GM23338 (cell line): Measurements from ENCODE around the gene ARHGEF38. TPM values are rescaled to one million over a fixed set of nuclear protein-coding genes. Genes with fewer than 3 reads are reported as not detected.

Source experiments
- ATAC-seq: fragments of 200-7000 bp; cut with Tn5 transposase; 3 replicates; pipeline ENCODE4 v1.9.1; 2020
- DNase-seq: peaks from one replicate; pipeline ENCODE4 v3.0.0-alpha.2; 2015; ENCODE audit warnings: low spot score
- H2AFZ ChIP-seq: fragments of 200-600 bp; sonication (generic); 2 replicates; pipeline ENCODE4 v1.8.0; 2016; ENCODE audit warnings: antibody characterized with exemption, mild to moderate bottlenecking, moderate library complexity
- H3F3A ChIP-seq: fragments of 200-600 bp; sonication (generic); replicated peaks from 2 replicates; pipeline ENCODE4 v1.8.0; 2017; ENCODE audit warnings: antibody characterized with exemption, mixed run types, low read depth
- H3K27ac ChIP-seq: fragments of 200-600 bp; sonication (generic); 2 replicates; pipeline ENCODE4 v1.6.1; 2016; ENCODE audit warnings: low read depth
- H3K27me3 ChIP-seq: fragments of 200-600 bp; sonication (generic); 2 replicates; pipeline ENCODE4 v1.8.0; 2016; ENCODE audit warnings: mild to moderate bottlenecking, mixed run types, moderate library complexity; ENCODE audit not compliant: insufficient read depth
- H3K36me3 ChIP-seq: fragments of 200-600 bp; sonication (generic); 2 replicates; pipeline ENCODE4 v1.8.0; 2016; ENCODE audit warnings: mild to moderate bottlenecking; ENCODE audit not compliant: insufficient read depth
- H3K4me1 ChIP-seq: fragments of 200-600 bp; sonication (generic); 2 replicates; pipeline ENCODE4 v1.8.0; 2016; ENCODE audit warnings: mild to moderate bottlenecking, moderate library complexity; ENCODE audit not compliant: insufficient read depth
- H3K4me2 ChIP-seq: fragments of 200-600 bp; sonication (generic); 2 replicates; pipeline ENCODE4 v1.7.1; 2017; ENCODE audit warnings: mixed run types
- H3K4me3 ChIP-seq: fragments of 200-600 bp; sonication (generic); 2 replicates; pipeline ENCODE4 v1.6.1; 2016; ENCODE audit warnings: mixed run types
- H3K79me2 ChIP-seq: fragments of 200-600 bp; sonication (generic); replicated peaks from 2 replicates; pipeline ENCODE4 v1.8.0; 2017; ENCODE audit warnings: mild to moderate bottlenecking; ENCODE audit not compliant: insufficient read depth
- H3K9me2 ChIP-seq: fragments of 200-600 bp; sonication (generic); 2 replicates; pipeline ENCODE4 v1.8.0; 2017; ENCODE audit not compliant: insufficient read depth
- H4K20me1 ChIP-seq: fragments of 200-600 bp; sonication (generic); replicated peaks from 2 replicates; pipeline ENCODE4 v1.8.0; 2017; ENCODE audit warnings: mild to moderate bottlenecking; ENCODE audit not compliant: insufficient read depth
- H3K27ac Mint-ChIP-seq: 2 replicates; pipeline ENCODE4 v1.8.0; 2020; ENCODE audit warnings: inconsistent platforms, mild to moderate bottlenecking, moderate library complexity, mixed read lengths
- H3K27me3 Mint-ChIP-seq: 3 replicates; pipeline ENCODE4 v1.8.0; 2022; ENCODE audit warnings: low read depth, mild to moderate bottlenecking, moderate library complexity, mixed read lengths, inconsistent platforms; ENCODE audit not compliant: insufficient read depth, poor library complexity
- H3K36me3 Mint-ChIP-seq: 3 replicates; pipeline ENCODE4 v1.8.0; 2021; ENCODE audit warnings: low read depth, mild to moderate bottlenecking, inconsistent platforms, moderate library complexity, mixed read lengths
- H3K4me1 Mint-ChIP-seq: 3 replicates; pipeline ENCODE4 v1.8.0; 2020; ENCODE audit warnings: mild to moderate bottlenecking, inconsistent platforms, mixed read lengths
- H3K4me3 Mint-ChIP-seq: 3 replicates; pipeline ENCODE4 v1.8.0; 2021; ENCODE audit warnings: moderate library complexity, mild to moderate bottlenecking, inconsistent platforms, mixed read lengths
- H3K9me3 Mint-ChIP-seq: 3 replicates; pipeline ENCODE4 v1.8.0; 2020; ENCODE audit warnings: moderate library complexity, mild to moderate bottlenecking, inconsistent platforms, mixed read lengths
- CREB1 ChIP-seq: fragments of 250-450 bp; sonication (Bioruptor Pico); IDR thresholded peaks from 2 replicates; pipeline ENCODE4 v1.5.0; 2020; ENCODE audit warnings: low read depth, mild to moderate bottlenecking, moderate library complexity
- EZH2 ChIP-seq: fragments of 200-600 bp; sonication (generic); IDR thresholded peaks from one replicate; pipeline ENCODE4 v1.8.0; 2017; ENCODE audit warnings: antibody characterized with exemption, mild to moderate bottlenecking, low read depth; ENCODE audit not compliant: unreplicated experiment
- EZH2phosphoT487 ChIP-seq: fragments of 200-600 bp; sonication (generic); IDR thresholded peaks from one replicate; pipeline ENCODE4 v1.8.1; 2018; ENCODE audit warnings: antibody characterized with exemption; ENCODE audit not compliant: unreplicated experiment
- JUNB ChIP-seq: IDR thresholded peaks from one replicate; pipeline ENCODE4 v1.6.1; 2016; ENCODE audit warnings: antibody characterized with exemption; ENCODE audit not compliant: unreplicated experiment
- NANOG ChIP-seq: IDR thresholded peaks from 2 replicates; pipeline ENCODE4 v1.6.1; 2016; ENCODE audit warnings: antibody characterized with exemption, borderline replicate concordance
- POLR2AphosphoS5 ChIP-seq: IDR thresholded peaks from 2 replicates; pipeline ENCODE4 v1.6.1; 2016; ENCODE audit warnings: antibody characterized with exemption, low read depth
- STAT1 ChIP-seq: IDR thresholded peaks from one replicate; pipeline ENCODE4 v1.6.1; 2016; ENCODE audit warnings: antibody characterized with exemption; ENCODE audit not compliant: unreplicated experiment
- ZNF114 ChIP-seq: fragments of 250-450 bp; sonication (Bioruptor Pico); IDR thresholded peaks from 2 replicates; pipeline ENCODE4 v1.5.0; 2020; ENCODE audit warnings: mild to moderate bottlenecking, moderate library complexity
- ZNF331 ChIP-seq: fragments of 250-450 bp; sonication (Bioruptor Pico); IDR thresholded peaks from 2 replicates; pipeline ENCODE4 v1.5.0; 2020; ENCODE audit warnings: low read depth, mild to moderate bottlenecking, moderate library complexity
- ZNF462 ChIP-seq: fragments of 250-450 bp; sonication (Bioruptor Pico); IDR thresholded peaks from 2 replicates; pipeline ENCODE4 v1.5.0; 2020; ENCODE audit warnings: mild to moderate bottlenecking, moderate library complexity
- polyA plus RNA-seq: library from polyadenylated mRNA; unstranded; fragments of >200 nt; fragmentation: Nextera tagmentation; extraction: Ambion mirVana; gene quantifications from 2 replicates; pipeline ENCODE4 v1.2.1, GENCODE V29; 2016
- total RNA-seq: library from RNA; depleted of rRNA; stranded (reverse); fragments of >200 nt; shearing (Covaris generic); gene quantifications from 2 replicates; pipeline ENCODE4 v1.2.3, GENCODE V29; 2014
- TF ChIP-seq, protein P1 (sequence below): IDR thresholded peaks from 2 replicates; pipeline ENCODE4 v1.6.1; 2016; ENCODE audit warnings: antibody characterized with exemption
- TF ChIP-seq, protein P2 (sequence below): IDR thresholded peaks from one replicate; pipeline ENCODE4 v1.6.1; 2018; ENCODE audit warnings: antibody characterized with exemption; ENCODE audit not compliant: unreplicated experiment

The ARHGEF38 gene
- total and polyA plus RNA-seq, 2 experiments from 2014 or later = 0.58 TPM; not detected in 1

GRCh38 chr4:105548483-105548882 is 3.9 kb upstream of the ARHGEF38 start:
- Histone ChIP-seq H3K27me3 (peaks cover 94% of the 10 kb centered on the region), H3K4me1 (no peaks in the 10 kb centered on the region), H3K79me2 (no peaks in the 10 kb centered on the region), H3F3A (no peaks in the 10 kb centered on the region), H3K36me3 (no peaks in the 10 kb centered on the region), H3K4me2 (no peak overlapping the region), H3K27ac (no peak overlapping the region), H3K9me2 (no peaks in the 10 kb centered on the region), H3K4me3 (no peak overlapping the region), H4K20me1 (no peaks in the 10 kb centered on the region; the same call in none of the 2 replicates), H2AFZ (no peak overlapping the region)
- no peak for TF ChIP-seq EZH2
- Mint-ChIP-seq H3K27ac (no peak overlapping the region), H3K36me3 (no peaks in the 10 kb centered on the region), H3K9me3 (no peaks in the 10 kb centered on the region), H3K4me1 (peaks cover 7% of the 10 kb centered on the region; the same call in 2 of the 3 replicates), H3K27me3 (peaks cover 45% of the 10 kb centered on the region), H3K4me3 (no peak overlapping the region)
- ATAC-seq (no peak), DNase-seq (no peak)

GRCh38 chr4:105550641-105551040 is 1.8 kb upstream of the ARHGEF38 start:
- Histone ChIP-seq H4K20me1 (no peaks in the 10 kb centered on the region; the same call in none of the 2 replicates), H3K27me3 (peaks cover 92% of the 10 kb centered on the region), H3K4me1 (no peaks in the 10 kb centered on the region), H3K4me3 (no peak overlapping the region), H3K27ac (no peak overlapping the region), H3F3A (no peaks in the 10 kb centered on the region), H3K79me2 (no peaks in the 10 kb centered on the region), H3K36me3 (no peaks in the 10 kb centered on the region), H2AFZ (no peak overlapping the region), H3K4me2 (no peak overlapping the region), H3K9me2 (no peaks in the 10 kb centered on the region)
- ATAC-seq (no peak), DNase-seq (no peak)
- Mint-ChIP-seq H3K9me3 (no peaks in the 10 kb centered on the region), H3K27me3 (peaks cover 65% of the 10 kb centered on the region), H3K36me3 (no peaks in the 10 kb centered on the region), H3K4me3 (no peak overlapping the region), H3K4me1 (peaks cover 15% of the 10 kb centered on the region; the same call in 2 of the 3 replicates), H3K27ac (no peak overlapping the region)
- TF ChIP-seq STAT1 = no peak
- no peak for TF ChIP-seq ZNF462 (CRISPR knock-in tag)
- no peak for TF ChIP-seq ZNF331 (CRISPR knock-in tag)
- TF ChIP-seq, protein P1, sequence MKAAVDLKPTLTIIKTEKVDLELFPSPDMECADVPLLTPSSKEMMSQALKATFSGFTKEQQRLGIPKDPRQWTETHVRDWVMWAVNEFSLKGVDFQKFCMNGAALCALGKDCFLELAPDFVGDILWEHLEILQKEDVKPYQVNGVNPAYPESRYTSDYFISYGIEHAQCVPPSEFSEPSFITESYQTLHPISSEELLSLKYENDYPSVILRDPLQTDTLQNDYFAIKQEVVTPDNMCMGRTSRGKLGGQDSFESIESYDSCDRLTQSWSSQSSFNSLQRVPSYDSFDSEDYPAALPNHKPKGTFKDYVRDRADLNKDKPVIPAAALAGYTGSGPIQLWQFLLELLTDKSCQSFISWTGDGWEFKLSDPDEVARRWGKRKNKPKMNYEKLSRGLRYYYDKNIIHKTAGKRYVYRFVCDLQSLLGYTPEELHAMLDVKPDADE = no peak
- TF ChIP-seq EZH2phosphoT487 = no peak
- TF ChIP-seq ZNF114 (CRISPR knock-in tag) = no peak
- TF ChIP-seq, protein P2, sequence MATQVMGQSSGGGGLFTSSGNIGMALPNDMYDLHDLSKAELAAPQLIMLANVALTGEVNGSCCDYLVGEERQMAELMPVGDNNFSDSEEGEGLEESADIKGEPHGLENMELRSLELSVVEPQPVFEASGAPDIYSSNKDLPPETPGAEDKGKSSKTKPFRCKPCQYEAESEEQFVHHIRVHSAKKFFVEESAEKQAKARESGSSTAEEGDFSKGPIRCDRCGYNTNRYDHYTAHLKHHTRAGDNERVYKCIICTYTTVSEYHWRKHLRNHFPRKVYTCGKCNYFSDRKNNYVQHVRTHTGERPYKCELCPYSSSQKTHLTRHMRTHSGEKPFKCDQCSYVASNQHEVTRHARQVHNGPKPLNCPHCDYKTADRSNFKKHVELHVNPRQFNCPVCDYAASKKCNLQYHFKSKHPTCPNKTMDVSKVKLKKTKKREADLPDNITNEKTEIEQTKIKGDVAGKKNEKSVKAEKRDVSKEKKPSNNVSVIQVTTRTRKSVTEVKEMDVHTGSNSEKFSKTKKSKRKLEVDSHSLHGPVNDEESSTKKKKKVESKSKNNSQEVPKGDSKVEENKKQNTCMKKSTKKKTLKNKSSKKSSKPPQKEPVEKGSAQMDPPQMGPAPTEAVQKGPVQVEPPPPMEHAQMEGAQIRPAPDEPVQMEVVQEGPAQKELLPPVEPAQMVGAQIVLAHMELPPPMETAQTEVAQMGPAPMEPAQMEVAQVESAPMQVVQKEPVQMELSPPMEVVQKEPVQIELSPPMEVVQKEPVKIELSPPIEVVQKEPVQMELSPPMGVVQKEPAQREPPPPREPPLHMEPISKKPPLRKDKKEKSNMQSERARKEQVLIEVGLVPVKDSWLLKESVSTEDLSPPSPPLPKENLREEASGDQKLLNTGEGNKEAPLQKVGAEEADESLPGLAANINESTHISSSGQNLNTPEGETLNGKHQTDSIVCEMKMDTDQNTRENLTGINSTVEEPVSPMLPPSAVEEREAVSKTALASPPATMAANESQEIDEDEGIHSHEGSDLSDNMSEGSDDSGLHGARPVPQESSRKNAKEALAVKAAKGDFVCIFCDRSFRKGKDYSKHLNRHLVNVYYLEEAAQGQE = no peak
- TF ChIP-seq NANOG = no peak
- TF ChIP-seq EZH2 = no peak
- no peak for TF ChIP-seq POLR2AphosphoS5
- no peak for TF ChIP-seq JUNB
- TF ChIP-seq CREB1 (CRISPR knock-in tag) = no peak
